ENCODE results near the gene CCL28. TPM values are rescaled to one million over a fixed set of nuclear protein-coding genes. Genes with fewer than 3 reads are reported as not detected.

The CCL28 gene
- polyA plus RNA-seq, 10 donors, result 0.10 to 1.2 (median 0.24) TPM

GRCh38 chr5:43357878-43358281, 54.3 kb downstream of the CCL28 start:
- DNase-seq, result no peak

DNA sequence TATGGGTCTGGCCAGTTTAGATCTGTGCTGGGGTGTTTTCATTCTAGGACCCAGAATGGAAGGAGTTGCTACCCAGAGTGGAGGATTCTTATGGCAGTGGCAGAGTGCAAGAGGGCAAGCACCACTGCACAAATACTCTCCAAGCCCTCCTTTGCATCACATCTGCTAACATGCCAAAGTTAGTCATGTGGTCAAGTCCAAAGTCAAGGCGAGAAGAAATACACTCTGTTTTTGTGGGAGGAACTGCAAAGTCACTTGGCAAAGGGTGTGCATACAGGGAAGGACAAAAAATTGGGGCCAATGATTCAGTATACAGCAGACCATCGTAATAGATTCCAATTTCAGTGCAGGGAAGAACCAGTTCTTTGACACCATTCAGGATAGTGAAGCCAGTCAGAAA, 55.1 kb downstream of the CCL28 start:
- no peak for DNase-seq

DNA sequence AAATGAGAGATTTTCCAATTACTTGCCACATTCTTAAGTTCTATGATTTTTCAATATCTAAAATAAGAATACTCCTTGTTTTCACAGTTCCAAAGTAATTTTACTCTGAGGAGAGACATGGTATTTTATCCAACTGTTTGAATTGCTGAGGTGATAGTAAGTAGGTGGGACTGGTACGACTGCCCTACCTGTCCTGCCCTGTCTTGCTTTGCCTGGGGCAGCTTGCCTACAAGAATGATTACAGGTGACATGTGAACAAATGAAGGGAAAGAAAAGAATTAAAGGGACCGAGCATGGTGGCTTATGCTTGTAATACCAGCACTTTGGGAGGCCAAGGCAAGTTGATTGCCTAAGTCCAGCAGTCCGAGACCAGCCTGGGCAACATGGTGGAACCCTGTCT, 57.4 kb downstream of the CCL28 start:
- DNase-seq, result no peak

DNA sequence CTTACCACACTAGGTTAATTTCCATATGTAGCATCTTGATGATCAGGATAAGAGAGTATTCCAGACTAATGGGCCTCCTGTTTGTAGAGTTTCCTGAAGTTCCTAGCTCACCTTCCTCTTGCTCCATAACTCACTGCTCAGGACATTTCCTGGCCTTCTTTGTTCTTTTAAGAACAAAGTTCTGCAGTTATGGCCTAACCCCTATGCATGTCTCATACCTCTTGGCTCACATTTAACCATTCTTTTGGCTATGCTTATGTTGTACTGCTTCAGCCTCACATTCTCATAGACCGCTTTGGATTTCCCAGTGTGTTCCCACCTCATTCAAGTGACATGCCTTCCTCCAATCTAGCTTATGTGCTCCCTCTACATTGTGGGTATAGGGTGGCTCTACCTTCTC, 58.5 kb downstream of the CCL28 start:
- no peak for DNase-seq

GRCh38 chr5:43352915-43353314, 59.3 kb downstream of the CCL28 start:
- DNase-seq, result no peak

DNA sequence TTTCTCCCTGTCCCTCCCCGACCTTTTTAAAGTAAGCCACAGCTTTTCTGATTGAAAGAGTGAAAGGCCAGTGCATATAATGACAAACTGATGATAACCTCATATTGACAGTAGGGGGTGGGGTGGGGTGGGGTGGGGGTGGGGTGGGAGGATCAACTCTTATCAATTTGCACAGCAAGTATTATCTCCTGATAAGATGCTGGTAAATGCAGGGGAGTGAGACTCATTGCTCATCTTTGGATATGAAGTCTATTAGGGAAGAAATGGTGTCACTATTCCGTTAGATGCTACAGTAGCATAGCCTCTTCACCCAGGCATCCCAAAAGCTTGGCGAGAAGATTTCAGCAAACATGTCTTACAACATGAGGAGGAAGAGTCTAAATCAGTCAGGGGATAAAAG, 60.1 kb downstream of the CCL28 start:
- DNase-seq, result no peak

DNA sequence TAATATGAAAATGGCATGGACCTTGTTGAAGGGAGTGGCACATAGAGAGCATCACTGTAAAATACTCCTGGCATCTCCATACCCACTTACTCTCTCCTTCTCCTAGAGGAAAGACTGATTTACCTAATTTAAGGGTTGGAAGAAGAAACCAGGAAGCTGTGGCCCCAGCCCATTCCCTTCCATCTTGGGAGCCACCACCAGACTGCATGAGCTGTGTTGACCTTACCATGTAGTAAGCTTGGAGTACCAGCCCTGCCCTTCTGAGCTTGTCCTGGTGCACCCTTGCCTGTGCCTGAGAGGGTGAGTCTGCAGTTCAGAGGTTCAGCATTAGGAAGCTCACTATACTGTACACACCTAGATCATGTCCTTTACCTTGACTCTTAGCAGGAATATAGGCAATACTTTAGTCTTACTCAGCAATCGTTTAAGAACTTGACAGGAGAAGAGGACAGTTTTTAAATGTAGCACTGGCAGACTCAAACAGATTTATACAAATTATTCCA, 63.3 kb downstream of the CCL28 start:
- no peak for DNase-seq

- DNase-seq, result no peak
Observed at GRCh38 chr5:43348207-43348606, 64.0 kb downstream of the CCL28 start.

- no peak for DNase-seq
Observed at GRCh38 chr5:43338862-43339261, 73.3 kb downstream of the CCL28 start.

DNA sequence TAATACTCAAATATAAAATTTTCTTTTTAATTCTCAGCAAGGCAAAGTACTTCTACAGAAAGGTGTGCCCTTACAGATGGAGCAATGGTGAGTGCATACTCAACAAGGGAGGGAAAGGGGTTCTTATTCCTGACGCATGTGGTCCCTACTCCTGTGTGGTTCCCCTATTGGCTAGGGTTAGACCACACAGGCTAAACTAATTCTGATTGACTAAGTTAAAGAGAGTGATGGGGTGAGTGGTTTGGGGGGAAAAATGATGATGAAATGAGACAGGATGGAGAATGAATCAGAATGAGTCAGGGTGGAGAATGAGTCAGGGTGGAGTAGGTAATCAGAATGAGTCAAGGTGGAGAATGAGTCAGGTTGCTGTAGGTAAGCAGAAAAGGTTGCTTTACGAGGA, 76.0 kb downstream of the CCL28 start:
- DNase-seq, result no peak

GRCh38 chr5:43335681-43336080, 76.5 kb downstream of the CCL28 start:
- DNase-seq, result no peak

DNA sequence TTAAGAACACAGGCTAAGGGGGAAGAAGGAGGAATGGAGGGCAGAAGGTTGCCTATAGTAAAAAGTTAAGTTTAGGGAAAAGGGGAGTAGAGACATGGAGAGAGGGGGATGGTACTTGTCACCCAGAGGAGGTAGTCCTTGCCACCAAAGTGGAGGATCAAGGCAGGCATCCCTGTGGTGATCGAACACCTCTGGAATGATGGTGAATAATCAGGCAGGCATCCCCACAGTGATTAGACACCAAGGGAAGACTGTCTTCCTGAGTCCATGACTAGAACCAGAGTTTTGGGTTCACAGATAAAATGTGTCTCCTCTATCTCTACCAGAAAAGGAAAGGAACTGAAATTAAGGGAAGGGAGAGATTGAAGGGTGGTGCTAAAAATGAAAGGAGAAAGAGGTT, 79.8 kb downstream of the CCL28 start:
- no peak for DNase-seq

Other genes starting within 250 kb of the CCL28 start
- gene NIM1K, start 220.2 kb downstream of the CCL28 start, polyA plus RNA-seq (ENCODE audit: insufficient read length in 10 of 10), result under 1 TPM; 0.25 to 0.97 (median 0.47) TPM
- 10 to 100 TPM; 24.3 to 50.9 (median 41.2) TPM for gene HMGCS1, start 99.0 kb downstream of the CCL28 start, polyA plus RNA-seq (ENCODE audit: insufficient read length in 10 of 10)
- gene TMEM267, start 71.5 kb upstream of the CCL28 start, polyA plus RNA-seq (ENCODE audit: insufficient read length in 10 of 10), result 10 to 100 TPM in 2 of 10 donors, 1 to 10 TPM in 8; 6.8 to 13.6 (median 9.9) TPM
- gene C5orf34, start 102.8 kb upstream of the CCL28 start, polyA plus RNA-seq (ENCODE audit: insufficient read length in 10 of 10), result 1 to 10 TPM; 2.5 to 6.7 (median 3.5) TPM
- 100 to 1,000 TPM in 6 of 10 donors, 10 to 100 TPM in 4; 90.1 to 119 (median 101) TPM for gene PAIP1, start 144.7 kb upstream of the CCL28 start, polyA plus RNA-seq (ENCODE audit: insufficient read length in 10 of 10)
- gene NNT, start 190.8 kb upstream of the CCL28 start, polyA plus RNA-seq (ENCODE audit: insufficient read length in 10 of 10), result 100 to 1,000 TPM in 4 of 10 donors, 10 to 100 TPM in 6; 68.7 to 128 (median 93.9) TPM

Measured in muscle of back (tissue), 11 donors.